WTC11 (cell line): ENCODE results near the gene INF2. TPM values are rescaled to one million over a fixed set of nuclear protein-coding genes. Genes with fewer than 3 reads are reported as not detected.
"Not testable (repeated sequence)": the region's sequence is repeated elsewhere in the genome, so short reads cannot be mapped to it uniquely, and the experiment has no call there.

Source experiments
- ATAC-seq: fragments of 200-7000 bp; cut with Tn5 transposase; 2 replicates; pipeline ENCODE4 v1.10.0; 2021; ENCODE audit warnings: mild to moderate bottlenecking, moderate library complexity
- CTCF ChIA-PET: fragments of 300-600 bp; sonication (Branson Sonifier 250); formaldehyde crosslinking; loops from one replicate; lab custom pipeline; 2021; ENCODE audit warnings: antibody characterized with exemption; lab: Charles Lee
- POLR2A ChIA-PET: fragments of 350-600 bp; sonication (Branson Sonifier 250); formaldehyde crosslinking; loops from one replicate; lab custom pipeline; 2021; ENCODE audit warnings: antibody characterized with exemption; lab: Charles Lee
- DNase-seq: peaks from one replicate; pipeline ENCODE4 v3.0.0; 2021; ENCODE audit warnings: low spot score
- H3K27ac Mint-ChIP-seq: 2 replicates; pipeline ENCODE4 v1.8.0; 2021; ENCODE audit warnings: mixed read lengths
- H3K27me3 Mint-ChIP-seq: 2 replicates; pipeline ENCODE4 v1.8.0; 2021; ENCODE audit warnings: low read depth, mild to moderate bottlenecking, moderate library complexity, mixed read lengths
- H3K36me3 Mint-ChIP-seq: 2 replicates; pipeline ENCODE4 v1.8.0; 2021; ENCODE audit warnings: mixed read lengths
- H3K4me1 Mint-ChIP-seq: 2 replicates; pipeline ENCODE4 v1.8.0; 2022; ENCODE audit warnings: mixed read lengths
- H3K4me3 Mint-ChIP-seq: 2 replicates; pipeline ENCODE4 v1.8.0; 2021; ENCODE audit warnings: mild to moderate bottlenecking, moderate library complexity, mixed read lengths
- H3K9me3 Mint-ChIP-seq: 2 replicates; pipeline ENCODE4 v1.8.0; 2021; ENCODE audit warnings: mixed read lengths
- ATF3 ChIP-seq: sonication (generic); formaldehyde crosslinking; conservative IDR thresholded peaks from 2 replicates; pipeline ENCODE4 v1.8.1; 2022; ENCODE audit warnings: mild to moderate bottlenecking, missing genetic modification reagents
- CDX4 ChIP-seq: fragments of 250-450 bp; sonication (Bioruptor Pico); IDR thresholded peaks from 2 replicates; pipeline ENCODE4 v1.9.0; 2021; ENCODE audit warnings: moderate library complexity, mild to moderate bottlenecking, inconsistent platforms, borderline replicate concordance
- FOXK1 ChIP-seq: sonication (generic); formaldehyde crosslinking; IDR thresholded peaks from 2 replicates; pipeline ENCODE4 v1.8.0; 2022; ENCODE audit warnings: mild to moderate bottlenecking, moderate library complexity, missing genetic modification reagents
- HMGXB4 ChIP-seq: sonication (generic); formaldehyde crosslinking; IDR thresholded peaks from 2 replicates; pipeline ENCODE4 v1.8.1; 2023; ENCODE audit warnings: mild to moderate bottlenecking, moderate library complexity, missing genetic modification reagents
- IRF2 ChIP-seq: sonication (generic); formaldehyde crosslinking; IDR thresholded peaks from 2 replicates; pipeline ENCODE4 v1.8.0; 2022; ENCODE audit warnings: low read depth, missing genetic modification reagents, borderline replicate concordance
- MLX ChIP-seq: sonication (generic); formaldehyde crosslinking; IDR thresholded peaks from 2 replicates; pipeline ENCODE4 v1.8.1; 2023; ENCODE audit warnings: mild to moderate bottlenecking, missing genetic modification reagents, moderate library complexity
- NR3C1 ChIP-seq: sonication (generic); formaldehyde crosslinking; conservative IDR thresholded peaks from 2 replicates; pipeline ENCODE4 v1.8.1; 2023; ENCODE audit warnings: low read depth, mild to moderate bottlenecking, missing genetic modification reagents
- RORB ChIP-seq: fragments of 250-450 bp; sonication (Bioruptor Pico); IDR thresholded peaks from 2 replicates; pipeline ENCODE4 v1.9.0; 2021; ENCODE audit warnings: mild to moderate bottlenecking
- SP1 ChIP-seq: sonication (generic); formaldehyde crosslinking; conservative IDR thresholded peaks from 2 replicates; pipeline ENCODE4 v1.8.1; 2022; ENCODE audit warnings: missing genetic modification reagents
- STAT6 ChIP-seq: sonication (generic); formaldehyde crosslinking; conservative IDR thresholded peaks from 2 replicates; pipeline ENCODE4 v1.8.1; 2023; ENCODE audit warnings: mild to moderate bottlenecking, low read depth, missing genetic modification reagents, moderate library complexity
- ZNF396 ChIP-seq: fragments of 250-450 bp; sonication (Bioruptor Pico); IDR thresholded peaks from 2 replicates; pipeline ENCODE4 v1.8.0; 2021; ENCODE audit warnings: mild to moderate bottlenecking, moderate library complexity, borderline replicate concordance
- ZNF532 ChIP-seq: fragments of 250-450 bp; sonication (Bioruptor Pico); IDR thresholded peaks from 2 replicates; pipeline ENCODE4 v1.9.0; 2021; ENCODE audit warnings: mild to moderate bottlenecking, borderline replicate concordance
- total RNA-seq: library from RNA; stranded (reverse); gene quantifications from 3 replicates; pipeline ENCODE4 v1.2.3, GENCODE V29; 2021

INF2 gene
- total RNA-seq, 1 experiment from 2014 or later = 82.4 TPM

GRCh38 chr14:104661086-104661485 lies 28.3 kb upstream of the INF2 start (continued):
- TF ChIP-seq FOXK1 (CRISPR knock-in tag) = no peak
- TF ChIP-seq SP1 = no peak
- TF ChIP-seq ZNF532 (CRISPR knock-in tag) = no peak
- no peak for TF ChIP-seq RORB (CRISPR knock-in tag)
- TF ChIP-seq IRF2 (CRISPR knock-in tag) = no peak
- no peak for TF ChIP-seq STAT6 (CRISPR knock-in tag)
- no peak for TF ChIP-seq HMGXB4

GRCh38 chr14:104661528-104662157 lies 27.8 kb upstream of the INF2 start:
- peaks cover 15% of the 10 kb centered on the region for H3K4me1 Mint-ChIP-seq
- H3K27me3 Mint-ChIP-seq, POLR2A ChIA-PET, H3K9me3 Mint-ChIP-seq, DNase-seq, ATAC-seq, H3K27ac Mint-ChIP-seq, H3K36me3 Mint-ChIP-seq, H3K4me3 Mint-ChIP-seq: not testable (repeated sequence)
- CTCF ChIA-PET = interaction anchor here (0.8 to 2.0 kb wide), 3 partner anchors 10 to 202 kb away, joined by 3 to 7 read pairs (median 3); no protein-coding TSS in a partner anchor

GRCh38 chr14:104662472-104662871 lies 26.9 kb upstream of the INF2 start:
- H3K36me3 Mint-ChIP-seq, H3K4me3 Mint-ChIP-seq, H3K27me3 Mint-ChIP-seq, POLR2A ChIA-PET, H3K9me3 Mint-ChIP-seq, DNase-seq, H3K27ac Mint-ChIP-seq, ATAC-seq: not testable (repeated sequence)
- CTCF ChIA-PET = interaction anchor here (0.8 to 1.0 kb wide), 2 partner anchors 11 to 201 kb away, joined by 3 read pairs; no protein-coding TSS in a partner anchor
- H3K4me1 Mint-ChIP-seq = peaks cover 15% of the 10 kb centered on the region

GRCh38 chr14:104664107-104664506 lies 25.3 kb upstream of the INF2 start:
- no peak for DNase-seq
- no peak overlapping the region for H3K27ac Mint-ChIP-seq
- H3K9me3 Mint-ChIP-seq = peaks cover 7% of the 10 kb centered on the region
- H3K4me1 Mint-ChIP-seq = peaks cover 15% of the 10 kb centered on the region
- ATAC-seq = no peak
- H3K27me3 Mint-ChIP-seq = no peaks in the 10 kb centered on the region; the same call in none of the 2 replicates
- ChIA-PET POLR2A (interaction anchor here (0.5 kb wide), 1 partner anchor 12 kb away, joined by 4 read pairs; no protein-coding TSS in a partner anchor), CTCF (no interaction called here)
- H3K36me3 Mint-ChIP-seq = 0 out of 2 replicates have a peak, but pooled peaks cover 5% of the 10 kb centered on the region
- H3K4me3 Mint-ChIP-seq = no peak overlapping the region
- no peak for TF ChIP-seq ATF3 (CRISPR knock-in tag)
- no peak for TF ChIP-seq ZNF396
- no peak for TF ChIP-seq MLX (CRISPR knock-in tag)
- no peak for TF ChIP-seq ZNF532 (CRISPR knock-in tag)
- TF ChIP-seq NR3C1 = no peak
- TF ChIP-seq CDX4 = no peak
